Stimulated activated CD8-positive, alpha-beta memory T cell treated with anti-CD3 and anti-CD28 coated beads, Interleukin-12 subunit alpha, Interleukin-12 subunit beta, amount 100 ng/mL, for 24 hours (primary cell): ENCODE measurements around the gene AHRR.
A peak's percentile ranks its signal among the peaks of the same experiment; 100 is the strongest.
"Not testable (repeated sequence)": the region's sequence is repeated elsewhere in the genome, so short reads cannot be mapped to it uniquely, and the experiment has no call there.

Experiments used
- DNase-seq: peaks from one replicate; pipeline ENCODE4 v3.0.0-alpha.2; 2020; ENCODE audit errors: extremely low read depth

The AHRR gene

DNA sequence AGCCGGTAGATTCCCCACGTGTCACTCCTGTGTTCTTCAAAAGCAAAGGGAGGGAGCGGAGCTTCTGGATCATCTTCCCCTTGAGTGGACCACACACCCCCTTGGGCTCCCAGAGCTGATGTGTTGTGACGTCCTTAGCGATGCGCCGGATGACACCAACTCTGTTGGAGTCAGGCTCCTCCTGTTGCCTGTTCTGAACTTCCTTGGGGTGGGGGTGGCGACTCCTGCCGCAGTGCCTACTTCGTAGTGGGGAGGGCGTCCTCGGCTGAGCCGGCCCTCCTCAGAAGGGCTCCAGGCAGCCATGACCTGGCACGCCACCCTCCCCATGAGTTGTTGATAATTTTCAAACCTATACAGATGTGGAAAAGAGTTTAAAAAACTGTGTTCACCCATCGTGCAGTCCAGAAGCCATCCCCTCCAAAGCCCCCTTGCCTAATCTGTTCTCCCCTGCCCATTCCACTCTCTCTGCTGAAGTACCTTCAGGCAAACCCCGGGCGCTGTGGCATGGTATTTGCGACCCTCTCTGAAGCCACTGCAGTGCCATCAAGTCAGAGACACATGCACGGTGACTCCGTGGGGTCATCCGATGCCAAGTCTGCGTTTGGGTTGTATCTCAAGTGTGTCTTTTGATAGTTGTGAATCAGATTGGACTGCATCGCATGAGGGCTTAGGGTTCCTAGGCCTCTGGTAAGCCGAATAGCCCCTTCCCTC lies 138.2 kb downstream of the AHRR start:
- no peak for DNase-seq

DNA sequence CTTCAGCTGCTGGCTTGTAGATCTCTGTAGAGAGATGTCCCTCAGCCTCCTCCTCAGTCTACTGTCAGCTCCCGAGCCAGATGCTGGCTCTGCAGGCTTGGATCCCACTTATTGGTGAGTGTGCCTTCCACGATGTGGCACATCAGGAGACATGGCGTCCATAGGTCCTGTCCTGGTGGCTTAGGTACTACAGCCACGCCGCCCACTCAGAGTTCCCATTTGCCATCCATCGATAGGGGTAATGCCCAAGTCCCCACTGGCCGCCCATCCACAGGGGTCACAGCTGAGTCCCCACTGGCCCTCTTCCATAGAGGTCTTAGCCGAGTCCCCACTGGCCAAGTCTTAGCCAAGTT lies 138.7 kb downstream of the AHRR start:
- no peak for DNase-seq

DNA sequence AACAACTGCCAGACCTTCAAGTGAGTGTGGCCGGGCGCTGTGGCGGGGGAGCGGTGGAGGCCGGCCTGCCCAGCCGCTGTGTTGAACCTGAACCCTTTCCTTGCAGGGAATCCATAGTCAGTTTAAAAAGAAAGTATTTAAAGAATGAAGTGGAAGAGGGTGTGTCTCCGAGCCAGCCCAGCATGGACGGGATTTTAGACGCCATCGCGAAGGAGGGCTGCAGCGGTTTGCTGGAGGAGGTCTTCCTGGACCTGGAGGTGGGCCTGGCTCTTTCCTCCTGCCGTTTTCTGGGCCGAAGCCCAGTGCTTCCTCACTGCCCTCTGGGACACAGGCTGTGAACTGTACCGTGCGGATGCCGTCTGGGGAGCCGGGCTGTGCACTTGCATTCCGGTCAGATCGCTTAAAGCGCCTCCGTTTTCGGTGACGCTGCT lies 140.6 kb downstream of the AHRR start:
- no peak for DNase-seq

GRCh38 chr5:463301-463700 lies 141.8 kb downstream of the AHRR start:
- DNase-seq: no peak

DNA sequence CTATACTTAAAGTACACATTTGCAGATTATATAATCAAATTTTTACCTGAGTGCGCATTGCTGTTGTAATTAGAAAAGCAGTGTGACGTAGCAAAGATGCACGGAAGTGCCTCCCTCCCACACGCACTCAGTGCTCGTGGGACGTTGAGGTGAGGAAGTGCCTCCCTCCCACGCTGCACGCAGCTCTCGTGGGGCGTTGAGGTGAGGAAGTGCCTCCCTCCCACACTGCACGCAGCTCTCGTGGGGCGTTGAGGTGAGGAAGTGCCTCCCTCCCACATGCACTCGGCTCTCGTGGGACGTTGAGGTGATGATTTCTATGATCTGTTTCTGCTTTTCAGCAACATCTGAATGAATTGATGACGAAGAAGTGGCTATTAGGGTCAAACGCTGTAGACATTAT lies 142.4 kb downstream of the AHRR start:
- DNase-seq: no peak

- DNase-seq: no peak
Observed at GRCh38 chr5:464446-464842, 142.9 kb downstream of the AHRR start.

GRCh38 chr5:464843-465590 lies 143.5 kb downstream of the AHRR start:
- no peak for DNase-seq

GRCh38 chr5:465591-466403 lies 144.3 kb downstream of the AHRR start:
- DNase-seq: no peak

- DNase-seq: no peak
Observed at GRCh38 chr5:466661-467310, 145.3 kb downstream of the AHRR start.

DNA sequence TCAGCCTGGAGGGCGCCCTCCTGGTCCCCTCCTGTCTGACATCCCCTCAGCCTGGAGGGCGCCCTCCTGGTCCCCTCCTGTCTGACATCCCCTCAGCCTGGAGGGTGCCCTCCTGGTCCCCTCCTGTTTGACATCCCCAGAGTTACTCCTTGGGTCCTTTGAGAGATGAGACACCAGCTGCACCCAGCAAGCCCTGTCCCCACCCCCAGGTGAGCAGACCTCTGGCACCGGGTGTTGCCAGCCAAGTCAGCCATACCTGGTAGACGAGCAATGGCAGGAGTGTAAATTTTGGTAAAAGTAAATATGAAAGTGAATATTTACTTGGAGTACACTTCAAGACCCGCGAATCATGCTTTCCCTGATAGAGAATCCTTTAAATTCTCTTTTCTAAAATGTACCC lies 146.9 kb downstream of the AHRR start:
- DNase-seq: no peak

DNA sequence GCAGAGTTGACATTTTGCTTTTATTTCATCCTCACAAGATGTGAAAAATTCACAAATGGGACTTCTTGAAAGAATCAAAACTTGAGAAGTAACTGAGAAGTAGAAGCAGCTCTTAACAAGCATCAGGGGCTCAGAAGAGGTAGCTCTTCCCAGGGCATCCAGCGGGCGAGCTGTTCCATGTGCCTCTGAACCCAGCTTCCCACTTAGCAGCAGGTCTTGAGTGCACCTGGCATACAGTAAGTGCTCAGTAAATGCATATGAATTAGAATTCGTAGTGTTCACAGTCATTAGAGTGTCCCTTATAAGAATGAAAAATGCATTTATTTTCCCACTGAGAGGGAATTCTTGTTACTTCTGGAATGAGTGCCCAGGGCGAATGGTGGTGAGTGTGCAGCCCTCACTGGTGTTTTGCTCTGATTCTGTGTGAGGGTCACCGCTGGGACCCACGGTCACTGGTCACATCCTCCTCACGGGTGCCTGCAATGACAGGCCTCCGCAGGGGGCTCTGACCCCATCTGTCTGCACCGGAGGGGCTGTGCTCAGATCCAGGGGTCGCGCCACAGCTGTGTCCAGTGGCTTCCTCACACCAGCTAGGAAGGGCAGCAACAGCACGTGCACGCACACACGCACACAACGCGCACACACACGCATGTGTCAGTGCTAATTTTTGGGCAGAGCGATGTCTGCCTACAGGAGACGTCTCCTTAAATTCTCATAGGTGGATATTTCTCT lies 148.4 kb downstream of the AHRR start:
- DNase-seq: no peak

DNA sequence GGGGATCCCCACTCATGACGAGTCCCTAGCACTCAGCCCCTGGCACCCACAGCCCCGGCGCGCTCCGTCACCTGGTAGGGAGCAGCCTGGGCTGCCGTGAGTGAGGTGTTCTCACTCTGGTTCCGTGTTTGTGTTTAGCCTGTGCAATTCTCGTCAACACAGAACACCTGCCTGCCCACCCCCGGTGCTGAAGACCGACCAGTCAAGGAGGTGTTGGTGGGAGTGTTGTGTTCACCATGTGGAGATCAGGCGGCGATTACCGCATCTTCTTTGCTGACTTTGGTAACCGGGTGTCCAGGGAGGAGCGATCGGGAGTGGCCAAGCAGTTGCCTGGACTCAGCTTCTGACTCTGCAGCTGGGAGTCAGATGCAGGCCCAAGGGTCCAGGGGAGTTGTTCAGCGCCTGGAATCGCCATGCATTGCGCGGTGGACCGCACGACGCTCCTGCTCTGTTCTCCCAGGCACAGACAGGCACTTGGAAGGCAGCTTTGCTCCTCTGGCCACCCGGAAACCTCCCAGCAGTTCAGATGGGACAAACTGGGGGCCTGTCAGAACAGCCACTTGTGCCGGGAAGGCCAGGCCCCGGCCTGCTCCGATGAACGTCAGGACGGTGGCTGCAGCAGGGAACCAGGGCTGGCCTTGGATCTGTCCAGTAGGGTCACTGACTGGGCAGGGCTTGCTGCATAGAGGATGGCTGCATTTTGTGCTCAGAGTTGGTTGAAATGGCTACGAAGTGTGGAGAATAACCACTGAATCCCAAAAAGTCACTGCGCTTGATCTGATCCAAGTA lies 149.6 kb downstream of the AHRR start:
- DNase-seq: no peak

GRCh38 chr5:471750-472058 lies 150.2 kb downstream of the AHRR start:
- DNase-seq: no peak

DNA sequence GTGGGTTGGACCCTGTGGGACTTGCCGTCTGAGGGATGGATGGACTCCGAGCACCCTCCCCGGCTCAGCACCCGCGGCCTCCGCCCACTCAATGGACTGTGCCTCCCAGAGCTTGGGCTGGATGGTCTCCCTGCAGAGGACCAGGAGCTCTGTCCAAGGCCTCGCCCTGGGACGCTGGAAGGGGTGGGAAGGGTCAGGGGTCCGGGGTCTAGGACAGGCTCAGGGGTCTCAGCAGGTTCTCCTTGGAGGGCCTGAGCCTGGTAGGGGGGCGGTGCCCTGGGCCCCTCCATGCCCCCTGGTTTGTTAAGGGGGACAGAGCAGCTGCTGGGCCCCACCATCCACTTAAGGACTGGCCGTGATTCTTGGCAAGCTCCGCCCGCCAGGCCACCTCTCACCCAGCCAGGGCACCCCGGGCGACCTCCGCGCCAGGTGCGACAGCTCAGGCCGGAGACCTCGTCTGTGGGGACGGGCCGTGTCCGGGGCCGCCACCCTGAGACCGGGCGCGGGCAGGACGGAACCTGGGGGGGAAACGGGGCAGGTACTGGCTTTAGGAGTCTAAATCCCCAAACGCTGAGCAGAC lies 150.7 kb downstream of the AHRR start:
- no peak for DNase-seq

- DNase-seq: peak; percentile 68
Observed at GRCh38 chr5:472656-473550, 151.4 kb downstream of the AHRR start.

DNA sequence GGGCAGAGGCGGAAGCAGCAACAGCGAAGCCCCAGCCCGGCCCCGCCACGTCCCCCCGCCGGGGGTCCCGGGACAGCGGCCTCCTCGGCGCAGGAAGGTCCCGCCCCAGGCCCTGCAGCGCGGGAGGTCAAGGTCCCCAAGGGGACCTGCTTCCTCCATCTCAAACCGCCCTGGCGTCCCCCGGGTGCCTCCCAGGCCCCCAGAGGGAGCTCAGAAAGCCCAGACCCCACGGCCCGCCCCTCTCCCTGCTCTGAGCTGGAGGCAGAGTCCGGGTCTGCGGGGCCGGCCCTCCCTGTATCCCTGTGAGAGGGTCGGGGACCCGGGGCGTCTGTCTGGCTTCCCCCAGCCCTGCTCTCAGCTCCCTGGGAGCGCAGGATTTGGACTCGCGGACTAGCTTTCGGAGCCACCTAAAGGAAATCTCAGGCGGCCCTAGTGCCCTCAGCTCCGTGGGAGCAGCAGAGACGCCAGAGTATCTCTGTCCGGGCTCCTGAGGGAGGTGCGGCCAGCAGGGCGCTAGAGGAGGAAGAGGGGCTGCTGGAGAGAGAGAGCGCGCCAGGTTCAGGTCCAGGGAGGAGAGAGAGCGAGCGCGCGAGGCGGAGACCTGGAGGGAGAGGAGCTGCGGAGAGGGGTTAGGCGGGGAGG lies 152.2 kb downstream of the AHRR start:
- no peak for DNase-seq

GRCh38 chr5:474232-474839 lies 152.8 kb downstream of the AHRR start:
- not testable (repeated sequence) for DNase-seq

- no peak for DNase-seq
Observed at GRCh38 chr5:474840-475661, 153.5 kb downstream of the AHRR start.
